DOHH2 (cell line): ENCODE data around the gene PITX2.

Source experiments
- H3F3A ChIP-seq: fragments of 200-600 bp; sonication (generic), shearing (Covaris generic); 2 replicates; pipeline ENCODE4 v1.6.0; 2016; ENCODE audit warnings: antibody characterized with exemption, mild to moderate bottlenecking; ENCODE audit not compliant: control insufficient read depth, insufficient read depth
- H3K27ac ChIP-seq: fragments of 200-600 bp; sonication (generic); 2 replicates; pipeline ENCODE4 v1.5.1; 2014; ENCODE audit warnings: low read depth, mild to moderate bottlenecking, low read length, moderate library complexity
- H3K27me3 ChIP-seq: fragments of 200-600 bp; sonication (generic); 2 replicates; pipeline ENCODE4 v1.6.1; 2014; ENCODE audit warnings: mild to moderate bottlenecking, low read length, mixed read lengths; ENCODE audit not compliant: control insufficient read depth
- H3K36me3 ChIP-seq: fragments of 200-600 bp; sonication (generic); 2 replicates; pipeline ENCODE4 v1.6.1; 2014; ENCODE audit warnings: mild to moderate bottlenecking, low read length, moderate library complexity, mixed read lengths; ENCODE audit not compliant: control insufficient read depth
- H3K4me1 ChIP-seq: fragments of 200-600 bp; sonication (generic); 2 replicates; pipeline ENCODE4 v1.6.1; 2014; ENCODE audit warnings: mild to moderate bottlenecking, low read length, mixed read lengths; ENCODE audit not compliant: control insufficient read depth
- H3K4me2 ChIP-seq: fragments of 200-600 bp; sonication (generic); 2 replicates; pipeline ENCODE4 v1.6.0; 2014; ENCODE audit warnings: mild to moderate bottlenecking, low read length, moderate library complexity
- H3K4me3 ChIP-seq: fragments of 200-600 bp; sonication (generic); 2 replicates; pipeline ENCODE4 v1.5.1; 2014; ENCODE audit warnings: mild to moderate bottlenecking, low read length, mixed read lengths
- H3K79me2 ChIP-seq: fragments of 200-600 bp; sonication (generic); 2 replicates; pipeline ENCODE4 v1.6.1; 2014; ENCODE audit warnings: mild to moderate bottlenecking, low read length, mixed read lengths; ENCODE audit not compliant: control insufficient read depth
- H3K9me2 ChIP-seq: fragments of 200-600 bp; sonication (generic); replicated peaks from 2 replicates; pipeline ENCODE4 v1.6.1; 2014; ENCODE audit warnings: mild to moderate bottlenecking, low read length, mixed read lengths; ENCODE audit not compliant: control insufficient read depth
- H3K9me3 ChIP-seq: fragments of 200-600 bp; sonication (generic); 2 replicates; pipeline ENCODE4 v1.6.1; 2014; ENCODE audit warnings: antibody characterized with exemption, low read length, mixed read lengths; ENCODE audit not compliant: control insufficient read depth, insufficient read depth
- H4K20me1 ChIP-seq: fragments of 200-600 bp; sonication (generic); 2 replicates; pipeline ENCODE4 v1.6.0; 2014; ENCODE audit warnings: low read depth, mild to moderate bottlenecking, antibody characterized with exemption, low read length, moderate library complexity; ENCODE audit not compliant: control insufficient read depth, insufficient read depth
- CTCF ChIP-seq: fragments of 200-600 bp; sonication (generic); IDR thresholded peaks from one replicate; pipeline ENCODE4 v1.5.1; 2014; ENCODE audit warnings: antibody characterized with exemption, mild to moderate bottlenecking, low read depth, low read length; ENCODE audit not compliant: poor library complexity, severe bottlenecking
- EZH2phosphoT487 ChIP-seq: fragments of 200-600 bp; sonication (generic); IDR thresholded peaks from 2 replicates; pipeline ENCODE4 v1.6.1; 2017; ENCODE audit warnings: borderline replicate concordance, mild to moderate bottlenecking, antibody characterized with exemption, low read length, moderate library complexity, mixed read lengths

The PITX2 gene

GRCh38 chr4:110636171-110636679 lies 13.3 kb upstream of the PITX2 start:
- TF ChIP-seq CTCF = no peak
- TF ChIP-seq EZH2phosphoT487 = no peak
- H3K79me2 ChIP-seq = no peaks in the 10 kb centered on the region
- peaks cover 5% of the 10 kb centered on the region; the same call in 1 of the 2 replicates for H3K9me3 ChIP-seq
- no peaks in the 10 kb centered on the region for H3K27me3 ChIP-seq
- no peaks in the 10 kb centered on the region for H3F3A ChIP-seq
- no peak overlapping the region for H3K4me2 ChIP-seq
- H3K27ac ChIP-seq = no peak overlapping the region
- H3K36me3 ChIP-seq = no peaks in the 10 kb centered on the region
- H3K4me3 ChIP-seq = no peak overlapping the region
- H4K20me1 ChIP-seq = no peaks in the 10 kb centered on the region
- no peaks in the 10 kb centered on the region for H3K4me1 ChIP-seq
- no peaks in the 10 kb centered on the region for H3K9me2 ChIP-seq

- no peaks in the 10 kb centered on the region for H3K27me3 ChIP-seq
- H3K4me1 ChIP-seq = no peaks in the 10 kb centered on the region
- no peak overlapping the region for H3K4me3 ChIP-seq
- H3K9me3 ChIP-seq = peaks cover 5% of the 10 kb centered on the region
- no peaks in the 10 kb centered on the region for H4K20me1 ChIP-seq
- no peak overlapping the region for H3K27ac ChIP-seq
- H3F3A ChIP-seq = no peaks in the 10 kb centered on the region
- H3K36me3 ChIP-seq = no peaks in the 10 kb centered on the region
- no peaks in the 10 kb centered on the region for H3K9me2 ChIP-seq
- no peak overlapping the region for H3K4me2 ChIP-seq
- TF ChIP-seq CTCF = no peak
- no peak for TF ChIP-seq EZH2phosphoT487
- H3K79me2 ChIP-seq = no peaks in the 10 kb centered on the region
Observed at GRCh38 chr4:110635163-110635865, 12.4 kb upstream of the PITX2 start.

- H4K20me1 ChIP-seq = no peaks in the 10 kb centered on the region
- no peak overlapping the region for H3K27ac ChIP-seq
- no peaks in the 10 kb centered on the region for H3F3A ChIP-seq
- H3K9me3 ChIP-seq = peaks cover 5% of the 10 kb centered on the region
- H3K9me2 ChIP-seq = no peaks in the 10 kb centered on the region
- H3K4me3 ChIP-seq = no peak overlapping the region
- TF ChIP-seq EZH2phosphoT487 = no peak
- TF ChIP-seq CTCF = no peak
- no peaks in the 10 kb centered on the region for H3K36me3 ChIP-seq
- H3K27me3 ChIP-seq = no peaks in the 10 kb centered on the region
- H3K79me2 ChIP-seq = no peaks in the 10 kb centered on the region
- no peak overlapping the region for H3K4me2 ChIP-seq
- H3K4me1 ChIP-seq = no peaks in the 10 kb centered on the region
Observed at GRCh38 chr4:110634350-110635162, 11.7 kb upstream of the PITX2 start.
